ENCODE measurements around the gene RAB11A.

GRCh38 chr15:65919353-65919752 lies 50.1 kb downstream of the RAB11A start:
- TF ChIP-seq POLR2A (IDR thresholded peaks at IDR 0.05) (no peak), CTCF (IDR thresholded peaks at IDR 0.05) (no peak)

Measured in right lobe of liver (tissue), 4 donors.